GM18517 (cell line): ENCODE data around the gene PUM1.

Source experiments
- ATAC-seq: cut with Tn5 transposase; IDR thresholded peaks from one replicate; pipeline ENCODE4 v1.9.1; 2021; ENCODE audit warnings: mild to moderate bottlenecking, moderate library complexity; ENCODE audit not compliant: unreplicated experiment

PUM1 gene

GRCh38 chr1:30908696-30909364, 156.7 kb downstream of the PUM1 start, which contains the start of gene SDC3:
Gene SDC3 (minus strand): TSS chr1:30908758. CDS start chr1:30908586, 172 bp downstream.
- ATAC-seq = no peak

- no peak for ATAC-seq
Measured at GRCh38 chr1:30908316-30908695, 157.2 kb downstream of the PUM1 start.

DNA sequence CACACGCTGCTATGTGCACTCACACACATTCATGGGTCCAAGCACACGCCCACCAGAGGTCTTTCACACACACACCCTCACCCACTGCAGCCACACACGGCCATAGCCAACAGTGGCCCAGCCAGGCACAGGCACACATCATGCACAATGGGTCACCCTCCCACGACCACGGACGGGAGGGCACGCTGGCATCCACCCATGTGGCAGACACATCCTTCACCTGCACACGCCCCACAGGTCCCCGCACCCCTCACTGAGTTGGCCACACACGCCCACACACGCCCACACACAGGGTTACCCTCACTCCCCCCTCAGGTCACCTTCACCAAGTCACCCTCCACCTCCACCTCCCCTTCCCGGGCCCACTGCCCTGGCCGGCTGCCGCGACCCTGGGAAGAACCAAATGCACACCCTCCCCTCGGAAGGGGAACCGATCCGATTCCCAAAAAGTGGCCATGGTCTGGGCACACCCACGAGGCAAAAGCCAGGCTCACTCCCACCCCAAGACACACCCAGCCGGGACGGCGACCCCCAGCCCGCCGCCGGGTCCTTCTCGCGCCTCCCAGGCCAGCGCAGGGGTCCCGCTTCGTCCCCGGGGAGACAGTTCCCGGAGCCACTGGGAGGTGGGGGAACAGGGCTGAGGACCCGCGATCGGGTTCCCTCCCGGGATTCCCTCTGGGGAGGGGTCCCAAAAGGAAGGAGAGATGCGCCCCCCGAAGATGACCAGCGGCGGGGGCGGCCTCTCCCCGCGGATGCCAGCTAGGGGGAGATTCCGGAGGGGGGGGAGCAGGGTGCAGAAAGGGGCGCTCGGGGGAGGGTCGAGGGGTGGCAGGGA, 157.8 kb downstream of the PUM1 start:
- ATAC-seq = no peak

GRCh38 chr1:30906631-30907441, 158.7 kb downstream of the PUM1 start:
- ATAC-seq = no peak

- no peak for ATAC-seq
Measured at GRCh38 chr1:30905916-30906620, 159.4 kb downstream of the PUM1 start.

DNA sequence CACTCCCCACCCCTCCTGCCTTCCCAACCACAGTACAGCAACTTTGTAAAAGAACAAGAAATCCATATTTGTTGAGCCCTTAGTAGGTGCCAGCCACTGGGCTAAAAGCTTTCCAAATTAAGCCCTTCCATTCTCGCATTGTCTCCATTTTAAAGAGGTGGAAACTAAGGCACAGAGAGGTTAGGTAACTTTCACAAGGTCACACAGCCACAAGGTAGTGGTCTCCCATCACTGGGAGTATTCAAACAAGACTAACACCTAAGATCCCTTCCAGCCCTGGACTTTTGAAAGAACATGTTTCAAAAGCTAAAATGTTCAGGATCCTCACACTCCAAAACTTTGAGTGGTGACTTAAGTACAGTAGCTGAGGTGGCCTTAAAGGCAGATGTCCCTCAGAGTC, 160.1 kb downstream of the PUM1 start:
- no peak for ATAC-seq

DNA sequence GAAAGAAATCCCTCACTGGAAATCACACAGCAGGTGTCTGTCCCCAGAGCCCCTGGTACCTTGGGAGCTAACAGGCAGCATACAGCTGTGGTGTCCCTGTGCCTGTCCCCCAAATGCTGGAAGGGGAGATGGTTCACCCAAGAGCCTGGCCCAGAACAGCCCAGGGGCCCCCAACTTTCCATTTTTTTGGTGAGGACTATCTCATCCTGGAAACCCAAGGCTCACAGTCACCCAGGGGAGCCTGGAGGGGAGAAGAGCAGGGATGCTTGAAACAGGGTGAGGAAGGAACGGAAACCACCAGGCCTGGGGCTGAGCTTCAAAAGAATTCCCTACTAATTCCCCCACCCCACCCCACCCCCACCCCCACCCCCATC, 160.6 kb downstream of the PUM1 start:
- ATAC-seq = no peak

- no peak for ATAC-seq
Measured at GRCh38 chr1:30904191-30904961, 161.1 kb downstream of the PUM1 start.

DNA sequence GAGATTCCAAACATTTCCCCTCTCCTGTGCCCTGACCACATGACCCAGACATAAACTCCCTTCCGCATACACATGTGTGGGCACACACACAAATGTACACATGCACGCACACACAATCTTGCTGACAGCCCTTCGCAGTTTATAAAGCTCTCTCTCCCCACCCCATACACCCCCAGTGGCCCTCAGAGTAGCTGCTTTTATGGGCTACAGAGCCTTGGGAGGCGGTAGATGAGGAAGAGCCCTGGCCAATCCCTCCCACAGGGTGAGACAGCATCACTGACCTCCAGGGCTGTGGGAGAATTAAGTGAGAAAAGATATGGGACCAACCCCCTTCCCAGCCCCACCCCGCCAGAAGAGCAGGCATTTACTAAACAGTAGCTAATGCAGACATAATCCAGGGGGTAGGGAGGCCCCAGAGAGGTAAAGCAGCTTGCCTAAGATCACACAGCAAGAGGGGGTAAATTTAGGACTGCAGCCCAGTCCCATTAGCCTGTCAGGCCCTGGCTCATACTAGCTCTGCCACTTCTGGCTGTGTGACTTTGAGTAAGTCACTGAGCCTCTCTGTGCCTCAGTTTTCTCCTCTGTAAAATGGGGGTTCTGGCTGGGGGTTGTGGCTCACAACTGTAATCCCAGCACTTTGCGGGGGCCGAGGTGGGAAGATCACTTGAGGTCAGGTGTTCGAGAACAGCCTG, 162.0 kb downstream of the PUM1 start:
- ATAC-seq = no peak

GRCh38 chr1:30902593-30903290, 162.8 kb downstream of the PUM1 start:
- no peak for ATAC-seq

DNA sequence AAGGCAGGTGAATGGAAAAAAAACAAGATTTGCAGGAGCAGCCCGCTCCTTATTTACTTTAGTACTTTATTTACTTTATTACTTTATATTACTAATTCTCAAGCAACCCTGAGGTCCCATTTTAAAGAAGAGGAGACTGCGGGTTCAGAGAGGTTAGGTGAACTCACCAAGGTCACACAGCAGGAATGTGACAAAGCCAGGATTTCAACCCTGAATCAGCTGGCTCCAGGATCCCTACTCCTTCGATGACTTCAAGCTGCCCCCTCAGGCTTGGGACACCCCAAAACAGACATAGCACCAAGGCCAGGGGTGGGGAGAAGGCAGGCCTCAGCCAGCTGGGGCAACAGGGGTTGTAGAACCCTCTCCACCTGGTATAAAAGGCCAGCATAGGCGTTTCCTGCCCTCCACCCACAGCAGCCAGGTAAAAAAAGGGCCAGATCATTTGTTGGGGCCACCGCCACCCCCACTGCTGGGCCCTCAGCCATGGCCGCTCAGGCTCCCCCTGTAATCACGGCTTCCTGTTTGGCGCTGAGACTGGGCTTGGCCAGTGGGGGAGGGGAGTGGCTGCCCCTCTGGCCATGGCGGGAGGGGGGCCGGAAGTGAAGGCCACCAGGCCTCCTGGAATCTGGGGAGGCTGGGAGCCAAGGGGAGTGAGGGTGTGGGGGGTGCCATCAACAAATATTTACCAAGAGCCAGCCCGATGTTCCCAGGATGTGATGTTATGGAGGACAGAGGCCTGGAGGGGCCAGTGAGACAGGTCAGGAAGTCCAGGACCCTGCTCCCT, 163.5 kb downstream of the PUM1 start:
- no peak for ATAC-seq

- no peak for ATAC-seq
Measured at GRCh38 chr1:30900931-30901560, 164.5 kb downstream of the PUM1 start.

- no peak for ATAC-seq
Measured at GRCh38 chr1:30900486-30900885, 165.0 kb downstream of the PUM1 start.

DNA sequence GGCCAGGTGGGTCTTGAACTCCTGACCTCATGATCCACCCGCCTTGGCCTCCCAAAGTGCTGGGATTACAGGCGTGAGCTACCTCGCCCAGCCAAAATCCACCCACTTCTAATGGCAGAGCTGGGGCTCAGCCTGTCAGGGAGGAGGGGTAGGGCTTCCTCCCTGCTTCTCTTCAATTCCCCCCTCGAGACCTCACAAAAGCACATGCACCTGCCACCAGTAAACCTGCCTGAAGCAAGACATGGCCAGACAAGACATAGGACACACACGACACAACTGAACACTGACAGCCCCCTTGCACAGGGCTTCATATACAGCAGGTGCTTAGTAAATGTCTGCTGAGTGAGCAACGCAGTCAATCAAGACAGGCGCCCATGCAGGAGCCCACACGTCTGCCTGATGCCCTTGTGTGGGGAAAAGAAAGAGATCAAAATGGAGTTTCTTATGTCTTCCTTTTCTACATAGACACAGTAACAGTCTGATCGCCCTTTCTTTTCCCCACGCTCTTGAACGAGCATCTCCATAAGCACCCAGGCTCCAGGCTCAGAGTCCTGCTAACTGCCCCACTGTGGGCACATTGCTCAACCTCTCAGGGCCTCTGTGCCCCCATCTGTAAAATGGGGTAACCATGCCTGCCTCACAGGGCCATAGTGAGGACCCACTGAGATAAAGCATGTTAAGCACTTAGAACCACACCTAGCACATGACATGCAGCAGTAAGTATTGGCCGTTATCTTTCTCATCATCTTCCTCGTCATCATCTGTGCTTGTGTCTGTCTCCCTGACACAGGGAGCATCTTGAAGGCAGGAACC, 165.7 kb downstream of the PUM1 start:
- no peak for ATAC-seq

DNA sequence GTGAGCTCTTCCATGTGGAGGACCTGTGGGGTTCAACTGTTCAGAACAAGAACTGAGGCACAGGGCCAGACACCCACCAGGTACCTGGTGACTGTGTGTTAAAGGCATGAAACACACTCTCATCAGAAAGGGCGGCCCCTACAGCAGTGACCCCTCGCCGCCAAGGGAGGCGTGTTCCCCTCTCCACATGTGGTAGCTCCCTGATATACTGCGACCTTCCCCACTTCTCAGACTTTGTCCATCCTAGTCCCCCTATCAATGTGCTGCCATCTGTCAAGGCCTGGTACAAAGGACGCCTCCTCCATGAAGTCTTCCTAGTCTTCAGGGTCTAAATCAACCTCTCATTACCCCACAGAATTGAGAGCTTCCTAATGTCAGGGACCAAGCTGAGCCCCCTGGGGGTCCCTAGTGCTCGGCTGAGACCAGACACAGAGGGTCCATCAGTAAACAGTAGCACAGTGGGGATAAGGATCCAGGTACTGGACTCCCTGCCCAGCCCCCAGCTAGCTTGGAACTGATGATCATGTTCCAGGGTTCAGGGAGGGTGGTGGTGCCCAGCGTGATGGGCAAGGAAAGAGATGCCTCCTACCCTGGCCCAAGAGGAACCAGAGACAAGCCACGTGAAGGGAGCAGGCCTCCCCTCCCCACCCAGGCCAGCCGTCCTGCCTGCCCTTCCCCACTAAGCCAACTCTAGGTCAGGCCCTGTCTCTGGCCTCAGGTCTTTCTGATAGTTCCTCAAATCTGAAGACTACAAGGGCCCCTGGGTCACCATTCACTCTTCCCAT, 167.3 kb downstream of the PUM1 start:
- no peak for ATAC-seq

- no peak for ATAC-seq
Measured at GRCh38 chr1:30896905-30897304, 168.6 kb downstream of the PUM1 start.
